Endothelial cell (in vitro differentiated cells): ENCODE data around the gene CLEC10A. TPM values are rescaled to one million over a fixed set of nuclear protein-coding genes. Genes with fewer than 3 reads are reported as not detected.

Experiments used
- DNase-seq: peaks from one replicate; pipeline ENCODE4 v3.0.0; 2021; ENCODE audit warnings: low spot score
- H3K27ac Mint-ChIP-seq: one replicate; pipeline ENCODE4 v1.8.0; 2021; ENCODE audit warnings: mixed read lengths, inconsistent platforms; ENCODE audit not compliant: unreplicated experiment
- H3K27me3 Mint-ChIP-seq: one replicate; pipeline ENCODE4 v1.8.0; 2021; ENCODE audit warnings: mild to moderate bottlenecking, moderate library complexity, mixed read lengths, inconsistent platforms; ENCODE audit not compliant: unreplicated experiment
- H3K36me3 Mint-ChIP-seq: one replicate; pipeline ENCODE4 v1.8.0; 2021; ENCODE audit warnings: mild to moderate bottlenecking, low read depth, mixed read lengths, inconsistent platforms; ENCODE audit not compliant: unreplicated experiment
- H3K4me1 Mint-ChIP-seq: one replicate; pipeline ENCODE4 v1.8.0; 2021; ENCODE audit warnings: mild to moderate bottlenecking, mixed read lengths, inconsistent platforms; ENCODE audit not compliant: unreplicated experiment
- H3K4me3 Mint-ChIP-seq: one replicate; pipeline ENCODE4 v1.8.0; 2021; ENCODE audit warnings: mild to moderate bottlenecking, mixed read lengths, inconsistent platforms; ENCODE audit not compliant: unreplicated experiment
- H3K9me3 Mint-ChIP-seq: one replicate; pipeline ENCODE4 v1.8.0; 2021; ENCODE audit warnings: mixed read lengths, inconsistent platforms; ENCODE audit not compliant: unreplicated experiment
- total RNA-seq: library from RNA; stranded (reverse); fragmentation: NEBNext Ultra II Directional; extraction: Animal tissue kit (Norgen Biotek cat#: 25700); gene quantifications from one replicate; pipeline ENCODE4 v1.2.1, GENCODE V29; 2021; ENCODE audit not compliant: unreplicated experiment
- TF ChIP-seq, protein P1 (sequence below): fragments of 200-600 bp; sonication (generic); IDR thresholded peaks from one replicate; pipeline ENCODE4 v1.5.0; 2021; ENCODE audit warnings: antibody characterized with exemption; ENCODE audit not compliant: unreplicated experiment

CLEC10A gene
- total RNA-seq, 1 donor from 2014 or later: 30.4 TPM

DNA sequence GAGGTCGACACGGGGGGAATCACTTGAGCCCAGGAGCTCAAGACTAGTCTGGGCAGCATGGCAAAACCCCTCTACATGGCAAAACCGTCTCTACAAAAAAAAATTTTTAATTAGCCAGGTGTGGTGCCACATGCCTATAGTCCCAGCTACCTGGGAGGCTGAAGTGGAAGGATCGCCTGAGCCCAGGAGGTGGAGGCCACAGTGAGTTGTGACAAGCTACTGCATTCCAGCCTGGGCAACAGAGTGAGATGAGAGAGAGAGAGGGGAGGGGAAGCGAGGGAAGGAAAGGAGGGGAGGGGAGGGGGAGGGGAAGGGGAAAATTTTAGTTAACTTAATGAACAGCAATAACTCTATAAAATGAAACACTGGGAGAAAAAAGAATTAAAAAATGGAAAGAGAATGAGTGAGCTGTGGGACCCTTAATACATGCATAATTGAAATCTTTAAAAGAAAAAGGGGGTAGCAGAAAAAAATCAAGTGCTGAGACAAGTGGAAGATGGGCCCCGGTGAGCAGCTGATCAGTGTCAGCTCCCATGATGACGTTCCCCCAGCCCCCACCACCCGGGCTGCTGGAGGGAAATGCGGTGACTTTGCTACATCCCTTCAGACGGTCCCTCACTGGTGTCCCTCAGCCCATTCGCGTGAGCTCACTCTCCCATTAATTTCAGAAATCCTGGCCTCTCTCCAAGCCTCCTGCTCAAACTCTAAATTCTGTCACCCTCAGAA, 31.9 kb upstream of the CLEC10A start:
- no peak for DNase-seq
- TF ChIP-seq, protein P1, sequence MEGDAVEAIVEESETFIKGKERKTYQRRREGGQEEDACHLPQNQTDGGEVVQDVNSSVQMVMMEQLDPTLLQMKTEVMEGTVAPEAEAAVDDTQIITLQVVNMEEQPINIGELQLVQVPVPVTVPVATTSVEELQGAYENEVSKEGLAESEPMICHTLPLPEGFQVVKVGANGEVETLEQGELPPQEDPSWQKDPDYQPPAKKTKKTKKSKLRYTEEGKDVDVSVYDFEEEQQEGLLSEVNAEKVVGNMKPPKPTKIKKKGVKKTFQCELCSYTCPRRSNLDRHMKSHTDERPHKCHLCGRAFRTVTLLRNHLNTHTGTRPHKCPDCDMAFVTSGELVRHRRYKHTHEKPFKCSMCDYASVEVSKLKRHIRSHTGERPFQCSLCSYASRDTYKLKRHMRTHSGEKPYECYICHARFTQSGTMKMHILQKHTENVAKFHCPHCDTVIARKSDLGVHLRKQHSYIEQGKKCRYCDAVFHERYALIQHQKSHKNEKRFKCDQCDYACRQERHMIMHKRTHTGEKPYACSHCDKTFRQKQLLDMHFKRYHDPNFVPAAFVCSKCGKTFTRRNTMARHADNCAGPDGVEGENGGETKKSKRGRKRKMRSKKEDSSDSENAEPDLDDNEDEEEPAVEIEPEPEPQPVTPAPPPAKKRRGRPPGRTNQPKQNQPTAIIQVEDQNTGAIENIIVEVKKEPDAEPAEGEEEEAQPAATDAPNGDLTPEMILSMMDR: no peak
- no peak overlapping the region for H3K27ac Mint-ChIP-seq
- peaks cover 25% of the 10 kb centered on the region for H3K4me1 Mint-ChIP-seq
- H3K4me3 Mint-ChIP-seq: no peak overlapping the region
- H3K9me3 Mint-ChIP-seq: peaks cover 3% of the 10 kb centered on the region
- peaks cover 13% of the 10 kb centered on the region for H3K36me3 Mint-ChIP-seq
- peaks cover 15% of the 10 kb centered on the region for H3K27me3 Mint-ChIP-seq

DNA sequence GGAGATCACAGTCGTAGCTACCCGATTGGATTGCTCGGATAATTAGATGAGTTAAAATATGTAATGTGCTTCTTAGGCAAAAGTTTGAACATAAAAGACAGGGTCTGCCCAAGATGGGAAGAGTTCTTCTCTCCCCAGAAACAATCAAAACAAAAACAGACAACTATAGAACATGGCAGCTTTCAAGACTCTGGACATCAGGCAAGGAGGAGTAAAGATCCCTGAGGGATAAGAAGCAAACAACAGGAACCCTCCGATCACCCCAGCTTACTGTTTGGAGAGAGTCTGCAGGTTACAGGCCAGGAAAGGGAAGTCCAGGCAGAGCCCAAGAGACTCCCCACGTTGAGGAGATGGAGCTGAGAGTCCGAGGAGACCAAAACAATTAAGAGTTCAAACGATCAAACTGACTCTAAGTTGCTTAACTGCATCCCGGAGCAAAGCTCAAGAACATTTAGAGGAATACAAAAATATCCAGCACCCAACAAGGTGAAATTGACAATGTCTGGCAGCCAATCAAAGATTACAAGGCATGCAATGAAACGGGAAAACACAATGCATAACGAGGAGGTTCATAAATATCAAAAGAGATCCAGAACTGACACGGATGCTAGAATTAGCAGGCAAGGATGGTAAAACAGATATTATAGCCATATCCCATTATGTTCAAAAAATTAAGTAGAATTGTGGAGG, 30.7 kb upstream of the CLEC10A start:
- Mint-ChIP-seq H3K27me3 (peaks cover 15% of the 10 kb centered on the region), H3K4me3 (peak overlapping the region; percentile 49), H3K27ac (peak overlapping the region; percentile 9), H3K4me1 (peaks cover 25% of the 10 kb centered on the region), H3K9me3 (peaks cover 3% of the 10 kb centered on the region), H3K36me3 (peaks cover 13% of the 10 kb centered on the region)
- TF ChIP-seq, protein P1: no peak
- no peak for DNase-seq

DNA sequence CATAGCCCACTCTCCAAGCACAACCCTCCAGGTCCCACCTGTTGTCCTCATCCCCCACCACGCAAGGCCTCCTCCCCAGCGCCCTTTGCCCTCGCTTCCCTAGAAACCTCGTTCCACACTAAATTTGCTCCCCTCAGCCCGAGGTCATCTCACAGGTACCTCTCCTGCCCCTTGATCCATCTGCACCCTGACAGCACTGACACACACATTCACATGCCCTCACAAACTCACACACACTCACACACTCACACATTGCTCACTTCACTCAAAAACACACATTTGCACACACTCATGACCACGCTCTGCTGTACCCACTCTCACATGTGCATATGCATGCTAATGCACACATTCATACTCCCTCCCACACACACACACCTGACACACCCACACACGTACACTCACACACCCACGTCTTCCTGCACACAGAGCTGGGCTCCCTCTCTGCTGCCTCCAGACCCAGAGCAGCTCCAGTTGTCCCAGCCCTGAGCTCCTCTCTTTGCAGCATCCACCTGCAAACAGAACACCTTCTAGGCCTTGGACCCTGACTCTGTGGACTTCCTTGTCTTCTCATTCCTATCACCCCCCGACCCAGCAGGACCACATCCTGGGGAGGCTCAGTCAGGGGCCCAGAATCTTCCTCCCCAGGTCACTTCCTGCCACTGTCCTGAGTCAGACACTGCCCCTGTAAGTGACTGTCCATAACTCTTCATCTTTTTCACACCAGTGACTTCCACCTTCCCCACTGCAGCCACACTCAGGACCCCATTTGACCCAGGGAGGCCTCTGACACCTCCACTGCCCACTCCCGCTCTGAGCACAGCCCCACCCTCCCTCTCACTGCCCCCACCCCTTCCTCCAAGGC, 29.6 kb upstream of the CLEC10A start:
- peaks cover 3% of the 10 kb centered on the region for H3K9me3 Mint-ChIP-seq
- H3K4me3 Mint-ChIP-seq: peak overlapping the region; percentile 26
- peaks cover 23% of the 10 kb centered on the region for H3K4me1 Mint-ChIP-seq
- no peak for DNase-seq
- H3K27ac Mint-ChIP-seq: peak overlapping the region; percentile 16
- peaks cover 13% of the 10 kb centered on the region for H3K36me3 Mint-ChIP-seq
- H3K27me3 Mint-ChIP-seq: peaks cover 12% of the 10 kb centered on the region
- TF ChIP-seq, protein P1: no peak

DNA sequence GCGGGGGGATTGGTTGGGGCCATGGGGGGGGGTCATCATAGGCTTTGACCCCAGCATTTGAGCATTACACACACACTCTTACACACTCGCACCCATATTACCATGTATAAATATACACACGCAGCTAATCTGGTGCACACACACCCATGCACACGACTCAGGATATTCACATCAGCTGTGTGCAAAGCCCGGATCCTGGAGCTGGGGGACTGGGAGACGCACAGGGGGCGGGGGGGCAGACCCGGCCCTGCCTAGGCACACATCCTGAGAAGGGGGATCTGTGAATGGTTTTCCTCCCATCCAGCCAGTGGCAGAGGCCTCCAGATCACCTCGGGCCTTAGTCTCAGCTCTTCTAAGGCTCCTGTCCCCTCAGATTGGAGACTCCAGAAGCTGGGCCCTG, 28.9 kb upstream of the CLEC10A start:
- Mint-ChIP-seq H3K27ac (no peak overlapping the region), H3K9me3 (peaks cover 3% of the 10 kb centered on the region), H3K36me3 (peaks cover 13% of the 10 kb centered on the region), H3K4me1 (peaks cover 23% of the 10 kb centered on the region), H3K4me3 (no peak overlapping the region), H3K27me3 (peaks cover 12% of the 10 kb centered on the region)
- no peak for DNase-seq
- TF ChIP-seq, protein P1: no peak
